CD4-positive, alpha-beta T cell treated with Interleukin-6 for 4 hours (primary cell): ENCODE data around the gene PSD2.

Experiments used
- DNase-seq: peaks from one replicate; pipeline ENCODE4 v3.0.0-alpha.2; 2020; ENCODE audit warnings: mixed read lengths

PSD2 gene

DNA sequence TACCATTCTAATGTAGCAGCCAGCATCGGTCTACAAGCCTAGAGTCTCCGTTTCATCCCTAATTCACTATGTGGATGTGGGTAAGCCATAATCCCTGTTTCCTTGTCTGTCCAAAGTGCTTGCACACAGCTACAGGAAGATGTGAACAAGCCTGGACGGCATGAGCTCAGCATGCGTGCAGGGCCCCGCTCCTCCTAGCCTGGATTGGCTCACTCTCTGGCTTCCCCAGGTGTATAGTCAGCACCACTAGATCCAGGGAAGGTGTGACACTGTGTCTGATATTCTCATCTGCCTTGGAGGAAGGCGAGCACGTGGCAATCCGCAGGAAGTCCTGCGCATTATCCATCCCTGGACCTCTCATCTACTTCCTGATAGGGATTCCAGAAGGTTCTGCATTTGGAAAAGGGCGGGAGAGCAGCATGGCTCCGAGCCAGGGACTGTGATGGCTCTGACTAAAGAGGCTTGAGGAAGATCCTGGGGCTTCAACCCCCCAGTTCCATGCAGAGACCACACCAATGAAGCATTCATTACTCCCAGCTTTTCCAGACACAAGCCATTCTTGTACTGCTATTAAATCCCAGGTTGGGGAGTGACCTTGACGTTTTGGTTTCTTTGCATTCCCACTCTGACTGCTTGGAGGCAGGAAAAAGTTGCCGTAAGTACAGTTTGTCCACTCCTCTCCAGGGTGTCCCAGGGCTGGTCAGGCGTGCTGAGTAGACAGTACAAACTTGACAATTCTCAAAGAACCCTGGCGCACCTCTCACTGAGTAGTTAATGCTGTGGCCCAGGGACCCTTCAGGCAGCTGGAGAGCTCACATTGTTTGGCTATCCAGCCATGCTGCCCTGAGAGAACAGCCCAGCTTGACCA lies 65.6 kb downstream of the PSD2 start:
- DNase-seq, result no peak

DNA sequence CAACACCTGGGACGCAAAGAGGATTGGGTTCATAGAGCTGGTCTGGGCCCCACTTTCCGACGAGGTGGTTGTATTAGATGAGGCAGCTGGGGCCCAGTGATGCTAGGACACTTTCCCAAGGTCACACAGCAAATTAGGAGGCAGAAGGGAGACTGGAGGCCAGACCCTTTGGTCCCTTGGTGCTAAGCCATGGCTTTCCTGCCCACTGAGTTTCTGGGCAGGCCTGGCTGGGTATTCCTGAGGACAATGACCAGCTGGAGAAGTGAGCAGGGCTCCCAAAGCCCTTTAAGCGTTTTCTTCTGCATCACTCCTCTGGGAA lies 66.2 kb downstream of the PSD2 start:
- DNase-seq, result no peak

DNA sequence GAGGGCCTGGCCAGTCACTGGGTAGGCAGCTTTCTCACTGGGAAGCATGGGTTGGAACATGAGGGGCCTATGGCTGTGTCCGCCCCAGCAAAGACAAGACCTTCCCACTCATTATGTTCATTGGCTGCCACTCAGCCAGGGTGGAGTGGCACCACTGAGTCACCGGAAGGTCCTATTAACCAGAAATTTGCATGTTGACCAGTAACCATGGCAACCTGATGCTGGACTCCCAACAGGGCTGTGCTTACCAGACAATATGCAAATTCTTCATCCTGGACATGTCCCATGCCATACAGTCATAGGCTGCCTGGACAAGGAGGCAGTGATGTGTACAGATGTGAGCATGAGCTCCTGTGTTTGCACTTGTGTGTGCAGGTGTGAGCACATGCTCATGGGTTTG lies 66.7 kb downstream of the PSD2 start:
- DNase-seq, result no peak

DNA sequence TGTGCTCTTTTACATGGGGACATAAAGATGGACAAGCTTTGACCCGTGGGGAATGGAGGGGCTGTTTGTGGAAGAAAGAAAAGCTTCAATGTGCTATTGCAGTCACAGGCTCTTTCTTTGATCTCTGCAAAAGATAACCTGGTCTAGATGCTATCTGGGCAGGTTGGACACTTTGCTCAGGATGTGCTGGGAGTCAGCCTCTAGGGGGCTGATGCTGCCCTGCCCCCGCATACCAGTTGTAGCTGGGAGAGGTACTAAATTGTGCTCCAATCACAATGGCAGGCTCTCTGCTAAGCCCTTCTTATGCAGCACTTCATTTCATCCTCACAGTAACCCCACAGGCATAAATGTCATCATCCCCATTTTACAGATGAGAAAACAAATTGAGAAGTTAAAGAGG lies 67.2 kb downstream of the PSD2 start:
- DNase-seq, result no peak

DNA sequence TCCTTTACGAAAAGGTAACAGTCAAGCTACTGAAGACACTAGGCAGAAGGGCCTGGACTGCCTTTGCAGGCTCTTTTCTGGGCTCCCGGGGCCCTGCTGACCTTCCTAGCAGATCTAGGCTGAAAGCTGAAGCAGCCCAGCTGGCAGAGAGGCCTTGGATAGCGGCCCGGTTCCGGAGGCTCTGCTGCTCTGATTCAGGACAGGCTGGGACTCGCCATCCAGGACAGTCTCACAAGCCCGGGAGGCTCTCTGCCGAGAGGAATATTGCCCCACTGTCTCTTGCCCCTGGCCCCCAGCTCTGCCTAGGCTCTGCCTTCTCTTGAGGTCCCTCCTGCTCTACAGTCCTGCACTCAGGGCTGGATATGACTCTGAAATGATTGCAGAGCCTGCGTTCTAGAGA lies 67.8 kb downstream of the PSD2 start:
- DNase-seq, result no peak

DNA sequence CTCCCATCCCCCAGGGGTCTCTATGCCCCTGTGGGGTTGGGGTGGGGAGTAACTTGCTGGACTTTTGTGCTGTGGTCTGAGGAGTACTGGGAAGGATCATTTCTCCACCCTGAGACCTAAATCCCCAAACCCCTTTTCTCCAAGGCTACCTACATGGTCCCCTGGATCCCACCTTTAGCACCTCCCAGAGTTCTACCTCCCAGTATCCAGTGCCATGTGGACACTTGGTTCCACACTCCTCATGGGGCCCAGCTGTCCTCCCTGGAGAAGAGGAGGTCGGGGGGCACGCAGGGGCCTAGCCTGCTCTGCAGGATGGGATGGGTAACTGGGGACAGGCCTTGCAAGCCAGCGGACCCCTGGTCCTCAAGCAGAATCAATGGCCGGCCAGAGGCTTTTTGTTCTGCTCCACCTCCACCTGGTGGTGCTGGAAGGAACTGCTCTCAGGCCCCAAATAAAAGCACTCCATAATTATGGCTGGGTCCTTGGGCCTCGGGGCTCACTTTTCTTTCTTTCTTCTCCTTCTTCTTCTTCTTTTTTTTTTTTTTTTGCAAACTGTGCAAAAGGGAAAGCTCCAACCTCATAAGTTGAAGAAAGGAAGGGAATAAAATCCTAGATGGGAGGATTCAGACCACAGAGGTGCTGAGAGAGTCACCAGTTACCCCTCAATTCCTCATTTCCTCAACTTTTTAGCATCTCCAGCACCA lies 68.4 kb downstream of the PSD2 start:
- peak; percentile 64 for DNase-seq

DNA sequence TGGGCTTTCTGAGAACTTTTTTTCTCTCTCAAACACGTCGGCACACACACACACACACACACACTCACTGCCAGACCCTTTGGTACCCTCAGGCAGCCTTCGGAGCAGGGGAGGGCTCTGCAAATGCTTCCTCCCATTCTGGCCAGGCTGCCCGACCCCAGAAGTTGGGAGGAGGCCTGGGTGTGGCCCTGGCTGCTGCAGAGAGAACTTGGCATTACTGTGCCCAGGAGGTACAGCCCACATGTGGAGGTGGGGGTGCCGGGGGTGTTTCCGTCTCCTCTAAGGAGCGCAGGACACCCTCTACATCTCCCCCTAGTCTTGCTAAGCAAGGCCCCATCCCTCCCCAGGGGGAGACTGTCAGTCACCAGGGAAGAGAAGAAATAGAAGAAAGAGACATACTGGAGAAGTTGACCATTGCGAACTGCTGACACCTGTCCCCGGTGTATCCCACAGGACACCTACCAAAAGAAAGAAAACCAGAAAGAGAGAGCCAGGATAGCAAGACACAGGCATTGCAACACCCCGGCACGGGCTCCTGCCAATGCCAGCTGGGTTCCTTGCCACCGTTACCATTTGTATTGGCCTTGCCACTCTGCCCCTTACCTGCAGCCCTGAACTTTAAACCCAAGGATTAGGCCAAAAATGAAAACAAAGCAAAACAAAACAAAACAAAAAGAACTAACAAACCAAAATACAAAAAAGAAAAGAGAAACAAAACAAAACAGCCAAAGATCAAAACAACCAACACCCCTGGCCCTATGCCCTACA lies 69.3 kb downstream of the PSD2 start:
- DNase-seq, result no peak

DNA sequence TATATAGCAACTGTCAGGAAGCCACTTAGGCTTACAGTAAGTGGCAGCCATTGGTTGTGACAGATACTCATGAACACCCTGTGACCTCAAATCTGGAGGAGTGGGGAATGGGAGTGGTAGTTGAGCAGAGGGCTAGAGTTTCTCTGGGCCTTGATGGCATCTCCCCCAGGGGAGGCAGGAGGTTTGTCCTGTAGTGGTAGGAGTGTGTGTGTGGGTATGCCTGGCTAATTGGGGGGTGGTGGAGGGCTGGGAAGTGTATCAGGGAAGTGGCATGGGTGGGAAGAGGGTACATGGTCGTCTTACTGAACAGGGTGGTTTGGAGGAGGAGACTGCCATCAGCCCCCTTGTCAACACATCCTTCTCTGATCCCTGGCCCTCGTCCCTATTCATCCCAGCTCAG lies 71.5 kb downstream of the PSD2 start:
- no peak for DNase-seq

DNA sequence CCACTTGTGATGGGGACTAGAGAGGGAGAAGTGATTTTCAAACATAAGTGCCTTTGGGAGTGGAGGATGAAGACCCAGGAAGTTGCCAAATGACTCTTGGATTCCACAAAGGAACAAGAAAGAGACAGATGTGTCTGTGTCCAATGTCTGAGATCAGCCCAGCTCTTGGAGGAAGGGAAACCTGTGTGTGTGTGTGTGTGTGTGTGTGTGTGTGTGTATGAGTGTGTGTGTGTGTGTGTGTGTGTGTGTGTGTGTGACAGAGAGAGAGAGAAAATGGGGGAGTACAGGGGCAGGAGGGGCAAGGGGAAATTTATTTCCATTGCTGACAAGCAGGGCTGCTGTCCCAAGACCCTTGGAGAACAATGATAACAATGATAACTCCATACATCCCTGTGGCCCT lies 72.0 kb downstream of the PSD2 start:
- no peak for DNase-seq

DNA sequence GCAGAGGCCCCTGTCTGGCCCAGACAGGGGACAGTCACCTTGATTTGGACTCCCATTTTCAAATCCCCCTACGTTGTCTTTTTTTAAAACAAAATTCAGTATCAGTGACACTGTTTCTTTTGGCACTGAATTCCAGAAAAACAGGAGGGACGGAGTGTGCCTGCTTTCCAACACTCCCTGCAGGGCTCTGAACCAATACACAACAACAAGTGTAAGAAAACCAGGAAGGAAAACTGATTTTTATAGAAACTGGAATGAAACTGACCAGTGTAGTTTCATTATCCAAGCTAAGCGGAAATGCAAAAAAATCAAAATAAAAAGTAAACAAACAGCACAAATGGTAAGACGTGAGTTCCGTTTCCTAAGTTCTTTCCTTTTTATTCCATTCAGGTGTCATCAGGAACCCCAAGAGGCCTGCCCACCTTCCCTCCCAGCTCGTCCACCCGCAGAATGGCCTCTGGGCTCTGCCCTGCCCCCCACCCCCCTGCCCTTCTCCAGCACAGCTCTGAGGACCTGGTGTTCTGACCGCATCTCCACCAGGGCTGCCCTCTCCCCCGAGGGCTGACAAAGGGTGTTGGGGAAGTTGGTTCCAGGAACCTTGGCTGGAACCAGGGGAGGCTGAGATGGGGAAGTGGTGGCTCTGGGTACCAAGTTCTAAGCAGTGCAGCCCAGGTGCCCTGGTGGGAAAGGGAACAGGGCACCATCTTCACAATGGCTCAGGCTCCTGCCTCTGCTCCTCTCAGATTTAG lies 73.6 kb downstream of the PSD2 start:
- no peak for DNase-seq

DNA sequence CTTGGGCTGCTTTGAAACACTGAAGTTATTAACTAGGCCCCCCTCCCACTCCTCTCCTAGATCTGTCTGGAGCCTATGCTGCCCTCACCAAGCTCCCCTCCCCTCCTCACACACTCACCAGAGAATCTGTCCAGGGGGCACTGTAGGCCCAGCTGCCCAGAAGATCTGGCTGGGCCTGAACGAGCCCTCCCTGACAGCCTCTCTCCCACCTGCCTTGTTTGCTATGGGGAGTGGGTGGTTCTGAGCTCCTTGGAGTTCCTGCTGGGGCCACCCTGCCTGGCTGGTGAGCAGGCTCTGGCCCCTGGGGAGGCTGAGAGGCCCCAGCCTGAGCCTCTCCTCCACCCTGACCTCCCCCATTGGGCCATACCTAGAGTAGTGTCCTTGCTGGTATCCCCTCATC lies 75.1 kb downstream of the PSD2 start:
- no peak for DNase-seq

DNA sequence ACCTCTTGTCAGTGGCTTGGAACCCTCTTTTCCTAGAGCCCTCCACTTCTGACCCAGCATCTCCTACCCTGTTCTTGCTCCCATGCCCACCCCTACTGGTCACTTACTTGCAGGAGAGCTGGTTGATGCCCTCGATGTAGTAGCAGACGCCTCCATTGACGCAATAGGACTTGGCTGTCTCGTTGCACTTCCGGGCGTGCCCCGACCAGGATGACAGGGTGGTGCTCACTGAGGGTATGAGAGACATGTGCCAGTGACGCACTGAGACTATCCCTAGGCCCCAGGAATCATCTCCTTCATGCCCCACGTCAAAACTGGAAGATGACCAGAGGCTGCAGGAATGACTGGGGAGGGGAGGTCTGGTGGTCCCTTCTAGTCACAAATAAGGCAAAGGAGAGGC lies 76.0 kb downstream of the PSD2 start:
- no peak for DNase-seq

DNA sequence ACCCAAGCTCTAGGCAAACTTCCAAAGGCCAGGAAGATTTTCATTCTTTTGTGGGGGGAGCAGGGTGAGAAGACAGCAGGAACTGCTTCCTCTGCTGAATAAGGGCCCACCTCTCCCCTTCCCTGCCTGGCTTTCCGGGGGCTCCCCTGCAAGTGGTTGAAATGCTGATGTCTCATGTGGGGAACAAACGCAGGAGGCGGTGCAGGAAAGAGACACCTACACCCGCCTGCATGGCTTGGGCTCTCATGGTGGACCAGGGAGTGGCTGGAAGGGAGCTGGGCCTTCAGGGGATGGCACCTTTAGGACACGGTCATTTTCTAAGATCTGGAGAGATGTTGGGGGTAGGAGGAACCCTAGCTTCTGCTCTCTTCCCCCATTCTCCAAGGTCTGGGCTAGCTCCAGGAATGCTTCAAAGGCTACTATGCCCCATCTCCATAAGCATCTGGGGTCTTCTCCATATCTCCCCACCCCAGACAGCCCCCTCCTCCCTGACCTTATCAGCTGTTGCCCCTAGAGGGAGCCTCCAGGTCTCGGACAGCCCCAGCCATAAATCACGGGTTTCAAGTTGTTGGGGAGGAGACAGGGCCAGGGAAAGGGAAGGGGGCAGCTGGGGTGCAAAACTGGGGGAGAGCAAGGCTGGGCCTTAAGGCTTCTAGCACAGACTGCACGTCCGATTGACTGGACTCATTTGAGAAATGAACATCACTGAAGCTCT lies 76.6 kb downstream of the PSD2 start:
- DNase-seq, result no peak

DNA sequence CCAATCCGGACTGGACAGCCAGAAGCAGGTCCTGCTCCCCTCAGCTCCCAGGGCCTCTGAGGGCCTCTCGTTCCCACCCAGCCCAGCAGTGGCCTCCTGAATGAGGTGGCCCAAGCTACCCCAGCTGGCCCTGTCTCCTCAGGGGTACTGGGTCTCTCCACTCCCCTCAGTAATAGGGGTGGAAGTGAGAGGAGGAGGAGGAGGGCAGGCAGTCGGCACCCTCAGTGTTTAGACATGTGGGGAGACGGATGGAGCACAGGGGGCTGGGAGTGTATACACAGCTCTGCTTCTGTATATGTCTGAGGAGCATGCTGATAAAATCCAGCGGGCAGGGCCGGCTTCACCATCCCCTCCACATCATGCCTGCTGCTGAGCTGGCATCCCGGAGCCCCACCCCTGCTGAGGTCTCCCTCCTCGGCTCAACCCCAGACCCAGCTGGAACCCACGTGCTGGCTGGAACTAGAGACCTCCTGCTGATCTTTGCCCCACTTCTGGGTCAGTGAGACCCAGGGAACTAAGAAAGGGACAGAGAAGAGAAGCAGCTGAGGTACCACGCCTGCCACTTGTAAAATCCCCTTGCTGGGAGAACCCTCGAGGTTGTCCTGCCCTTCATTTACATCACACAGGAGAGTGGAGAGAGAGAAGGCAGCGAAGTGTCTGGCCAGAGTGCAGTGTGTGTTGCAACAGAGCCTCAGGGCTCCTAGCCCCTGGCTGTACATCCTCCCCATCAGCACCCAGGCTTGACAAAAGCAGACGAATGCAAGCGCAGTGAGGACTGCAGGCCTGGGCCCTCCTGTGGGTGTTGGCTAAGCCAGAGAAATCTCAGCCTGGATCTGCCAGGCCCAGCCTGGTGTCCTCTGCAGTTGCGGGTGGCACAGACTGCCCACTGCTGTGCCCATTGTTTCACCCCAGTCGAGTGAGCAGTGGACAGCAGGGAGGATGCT lies 77.5 kb downstream of the PSD2 start:
- no peak for DNase-seq

DNA sequence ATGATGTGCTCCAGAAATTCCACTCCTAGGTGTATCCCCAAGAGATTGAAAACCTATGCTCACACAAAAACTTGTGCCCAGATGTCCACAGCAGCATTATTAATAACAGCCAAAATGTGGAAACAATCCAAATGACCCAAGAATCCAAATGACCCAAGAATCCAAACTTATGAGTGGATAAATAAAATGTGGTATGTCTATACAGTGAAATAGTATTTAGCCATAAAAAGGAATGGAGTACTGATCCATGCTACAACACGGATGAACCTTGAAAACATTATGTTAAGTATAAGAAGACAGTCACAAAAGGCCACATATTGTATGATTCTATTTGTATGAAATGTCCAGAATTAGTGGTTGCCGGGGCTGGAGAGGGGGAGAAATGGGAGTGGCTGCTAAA lies 80.3 kb downstream of the PSD2 start:
- no peak for DNase-seq

DNA sequence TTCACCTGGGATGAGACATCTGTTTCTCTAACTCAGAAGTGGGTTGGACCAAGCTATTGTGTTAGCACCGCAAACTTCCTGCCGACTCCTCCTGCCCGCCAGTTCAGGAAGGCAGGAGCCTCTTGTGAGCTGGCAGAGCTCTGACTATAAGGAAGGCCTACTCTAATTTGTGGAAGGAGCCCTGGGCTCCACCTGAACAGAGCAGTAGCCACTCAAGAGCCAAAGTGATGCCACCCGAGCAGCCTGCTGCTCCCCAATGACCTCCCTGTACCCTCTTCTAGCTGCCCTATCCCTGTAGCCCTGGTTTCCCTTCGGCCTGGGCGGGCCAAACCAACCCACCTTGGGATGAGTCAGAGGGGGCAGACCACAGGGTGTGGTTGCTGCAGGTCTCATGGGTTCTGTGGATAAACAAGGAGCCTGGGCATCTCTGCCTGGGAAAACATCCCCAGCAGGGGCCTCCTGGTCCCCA lies 81.6 kb downstream of the PSD2 start:
- no peak for DNase-seq

DNA sequence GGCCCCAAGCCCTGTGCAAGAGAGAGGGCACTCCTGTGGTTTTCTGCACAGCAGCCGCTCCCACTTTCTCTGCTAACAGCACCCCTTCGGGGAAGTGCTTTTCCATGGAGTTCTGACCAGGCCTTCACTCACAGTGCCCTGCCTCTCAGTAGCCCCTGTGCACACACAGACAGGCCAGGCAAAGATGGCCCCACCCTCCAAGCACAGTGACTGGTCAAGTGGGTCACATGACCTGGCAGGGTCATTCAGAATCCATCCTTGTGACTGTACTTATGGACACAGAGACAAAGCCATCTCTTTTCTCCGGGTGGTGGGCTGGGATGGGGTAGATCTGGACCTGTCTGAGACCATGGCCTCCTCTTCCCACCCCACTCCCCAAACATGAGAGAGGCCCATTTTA lies 82.5 kb downstream of the PSD2 start:
- DNase-seq, result no peak

DNA sequence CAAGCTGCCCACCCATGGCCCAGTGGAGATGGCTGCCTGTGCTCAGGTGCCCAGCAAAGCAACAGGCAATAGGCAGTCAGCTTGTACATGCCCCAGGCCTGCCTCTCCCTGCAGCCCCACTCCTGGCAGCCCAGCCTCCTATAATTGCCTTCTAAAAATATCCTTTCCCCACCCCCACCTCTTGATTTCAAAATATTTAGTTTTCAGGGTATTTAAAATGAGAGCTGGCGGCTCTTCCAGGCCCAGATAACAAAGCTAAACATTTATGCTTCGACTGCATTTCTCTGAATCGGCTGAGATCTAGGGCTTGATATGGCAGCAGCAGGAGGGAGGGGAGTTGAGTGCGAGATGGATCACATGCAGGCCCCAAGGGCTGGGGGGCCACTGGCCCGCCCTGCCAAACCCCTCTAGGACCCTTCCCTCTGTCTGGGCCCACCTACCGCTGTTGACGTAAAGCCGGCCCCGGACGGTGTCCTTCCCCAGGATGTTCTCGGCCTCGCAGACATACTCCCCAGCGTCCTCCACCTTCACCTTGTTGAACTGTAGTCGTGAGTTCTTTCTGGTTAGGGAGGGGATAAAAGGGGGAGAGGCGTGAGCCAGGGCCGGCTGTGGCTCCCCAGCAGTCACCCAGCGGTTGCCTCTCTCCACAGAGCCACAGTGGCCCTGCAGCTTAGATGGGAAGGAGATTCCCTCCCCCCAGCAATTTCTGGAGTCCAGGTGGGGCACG lies 85.0 kb downstream of the PSD2 start:
- no peak for DNase-seq

DNA sequence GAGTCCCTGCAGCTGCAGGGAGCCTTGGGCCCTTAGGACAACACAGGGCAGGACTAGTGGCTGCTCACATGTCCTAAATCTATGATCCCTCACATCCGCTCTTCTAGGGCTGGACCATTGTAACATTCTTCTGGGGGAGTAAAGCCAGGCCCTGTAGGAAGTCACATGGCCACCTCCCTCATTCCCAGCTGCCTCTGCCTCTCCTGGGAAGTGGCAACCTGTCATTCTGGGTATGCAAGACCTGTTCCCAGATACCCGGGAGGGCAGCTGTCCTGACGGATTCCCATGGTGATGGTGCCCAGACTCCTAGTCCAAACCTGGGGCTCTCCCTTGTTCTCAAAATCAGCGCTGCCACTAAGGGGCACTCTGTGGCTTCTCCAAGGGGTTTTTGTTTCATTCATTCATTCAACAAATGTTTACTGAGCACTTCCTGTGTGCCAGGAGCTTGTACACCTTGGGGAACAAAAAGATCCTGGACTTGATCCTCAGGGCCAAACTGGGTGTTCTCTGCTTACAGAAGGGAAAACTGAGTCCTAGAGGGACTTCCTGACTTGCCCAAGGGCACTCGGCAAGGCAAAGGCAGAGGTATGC lies 85.6 kb downstream of the PSD2 start:
- DNase-seq, result no peak

DNA sequence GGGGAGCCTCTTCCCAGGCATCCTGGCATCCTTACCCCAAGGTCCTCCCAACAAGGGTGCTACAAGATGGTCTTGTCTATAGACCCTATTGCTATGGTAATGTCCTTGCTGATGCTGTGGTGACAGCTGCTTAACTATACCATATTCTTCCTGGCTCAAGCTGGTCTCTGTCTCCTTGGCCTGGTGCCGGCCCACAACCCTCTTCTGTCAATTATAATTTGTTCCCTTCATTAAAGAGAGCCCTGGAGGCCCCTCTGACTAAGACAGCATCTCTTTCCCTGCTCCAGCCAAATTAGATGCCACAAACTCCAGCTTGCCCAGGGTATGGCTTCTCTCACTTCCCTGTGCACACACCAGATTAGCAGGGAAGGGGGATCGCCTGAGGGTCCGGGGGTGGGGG lies 86.7 kb downstream of the PSD2 start:
- DNase-seq, result no peak
